Progenitor cell of endocrine pancreas (in vitro differentiated cells): ENCODE results near the gene PI4K2A. TPM values are rescaled to one million over a fixed set of nuclear protein-coding genes. Genes with fewer than 3 reads are reported as not detected.

ENCODE experiments used
- DNase-seq: peaks from one replicate; pipeline ENCODE4 v3.0.0; 2021; ENCODE audit warnings: low spot score; ENCODE audit not compliant: unreplicated experiment
- H3K27ac Mint-ChIP-seq: 2 replicates; pipeline ENCODE4 v1.8.0; 2021; ENCODE audit warnings: mild to moderate bottlenecking, moderate library complexity, mixed read lengths
- H3K27me3 Mint-ChIP-seq: 2 replicates; pipeline ENCODE4 v1.8.0; 2021; ENCODE audit warnings: mixed read lengths
- H3K36me3 Mint-ChIP-seq: 2 replicates; pipeline ENCODE4 v1.8.0; 2022; ENCODE audit warnings: mixed read lengths; ENCODE audit not compliant: insufficient read depth
- H3K4me1 Mint-ChIP-seq: 2 replicates; pipeline ENCODE4 v1.8.0; 2021; ENCODE audit warnings: low read depth, mixed read lengths
- H3K4me3 Mint-ChIP-seq: 2 replicates; pipeline ENCODE4 v1.8.0; 2021; ENCODE audit warnings: low read depth, mild to moderate bottlenecking, moderate library complexity, mixed read lengths
- H3K9me3 Mint-ChIP-seq: 2 replicates; pipeline ENCODE4 v1.8.0; 2021; ENCODE audit warnings: low read depth, mixed read lengths
- long read RNA-seq: library from polyadenylated mRNA; unstranded; transcript quantifications from one replicate; pipeline ENCODE4 v2.0.0, GENCODE V29; 2020
- total RNA-seq: library from RNA; stranded (reverse); gene quantifications from 2 replicates; pipeline ENCODE4 v1.2.1, GENCODE V29; 2021
- TF ChIP-seq, protein P1 (sequence below): fragments of 200-600 bp; sonication (generic); IDR thresholded peaks from one replicate; pipeline ENCODE4 v1.5.0; 2021; ENCODE audit warnings: antibody characterized with exemption, mild to moderate bottlenecking; ENCODE audit not compliant: unreplicated experiment

PI4K2A gene
- total RNA-seq, result 18.0 and 18.9 TPM in 2 replicates
- long read RNA-seq, partial matches to known transcripts, result 5 of 15 reads
- long read RNA-seq, other reads (novel, unspliced or antisense), result 10 of 15 reads

- H3K27ac Mint-ChIP-seq, result peak within 1 kb of the TSS; percentile 94
- DNase-seq, result peak; percentile 99
- TF ChIP-seq, protein P1, sequence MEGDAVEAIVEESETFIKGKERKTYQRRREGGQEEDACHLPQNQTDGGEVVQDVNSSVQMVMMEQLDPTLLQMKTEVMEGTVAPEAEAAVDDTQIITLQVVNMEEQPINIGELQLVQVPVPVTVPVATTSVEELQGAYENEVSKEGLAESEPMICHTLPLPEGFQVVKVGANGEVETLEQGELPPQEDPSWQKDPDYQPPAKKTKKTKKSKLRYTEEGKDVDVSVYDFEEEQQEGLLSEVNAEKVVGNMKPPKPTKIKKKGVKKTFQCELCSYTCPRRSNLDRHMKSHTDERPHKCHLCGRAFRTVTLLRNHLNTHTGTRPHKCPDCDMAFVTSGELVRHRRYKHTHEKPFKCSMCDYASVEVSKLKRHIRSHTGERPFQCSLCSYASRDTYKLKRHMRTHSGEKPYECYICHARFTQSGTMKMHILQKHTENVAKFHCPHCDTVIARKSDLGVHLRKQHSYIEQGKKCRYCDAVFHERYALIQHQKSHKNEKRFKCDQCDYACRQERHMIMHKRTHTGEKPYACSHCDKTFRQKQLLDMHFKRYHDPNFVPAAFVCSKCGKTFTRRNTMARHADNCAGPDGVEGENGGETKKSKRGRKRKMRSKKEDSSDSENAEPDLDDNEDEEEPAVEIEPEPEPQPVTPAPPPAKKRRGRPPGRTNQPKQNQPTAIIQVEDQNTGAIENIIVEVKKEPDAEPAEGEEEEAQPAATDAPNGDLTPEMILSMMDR, result no peak
Observed at GRCh38 chr10:97640174-97640867, at the start of gene PI4K2A. Gene PI4K2A, plus strand, starts transcription at chr10:97640671. Its CDS starts 72 bp downstream, at chr10:97640743.

DNA sequence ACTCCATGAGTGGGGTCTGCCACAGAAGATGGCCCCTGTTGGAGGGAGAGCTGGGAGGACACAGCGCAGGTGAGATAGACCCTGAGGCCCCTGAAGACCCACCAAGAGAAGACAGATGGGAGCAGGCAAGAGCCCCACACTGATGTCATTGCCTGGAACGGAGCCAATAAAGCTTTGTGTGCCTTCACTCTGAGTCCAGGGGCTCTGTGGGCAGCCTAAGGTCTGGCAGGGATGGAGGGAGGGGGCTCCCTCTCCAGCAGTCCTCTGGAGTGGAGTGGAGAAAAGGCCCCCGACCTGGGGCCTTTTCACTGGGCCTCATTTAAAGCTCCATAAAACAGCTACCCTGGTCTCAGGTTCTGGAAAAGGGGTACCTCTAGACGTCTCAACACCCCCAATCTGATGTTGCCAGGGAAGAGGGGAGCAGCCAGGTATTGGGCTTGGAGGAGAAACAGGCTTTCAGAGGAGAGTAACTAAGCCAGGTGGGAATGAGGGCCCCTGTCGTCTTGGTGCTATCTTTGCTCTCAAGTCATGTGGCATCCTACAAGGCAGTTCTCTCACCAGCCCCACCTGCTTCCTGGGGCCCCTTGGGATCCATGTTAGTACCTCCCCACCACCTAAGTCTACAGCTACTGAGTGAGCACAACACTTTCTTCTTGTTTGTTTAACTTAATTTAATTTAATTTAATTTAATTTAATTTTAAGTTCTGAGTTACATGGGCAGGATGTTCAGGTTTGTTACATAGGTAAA is 49.5 kb upstream of the PI4K2A start:
- H3K36me3 Mint-ChIP-seq, result no peaks in the 10 kb centered on the region
- no peak for DNase-seq
- H3K4me1 Mint-ChIP-seq, result peaks cover 5% of the 10 kb centered on the region
- H3K9me3 Mint-ChIP-seq, result no peaks in the 10 kb centered on the region
- TF ChIP-seq, protein P1, result no peak
- no peaks in the 10 kb centered on the region for H3K27me3 Mint-ChIP-seq
- no peak overlapping the region for H3K27ac Mint-ChIP-seq
- no peak overlapping the region for H3K4me3 Mint-ChIP-seq

More at GRCh38 chr10:97640174-97640867, at the start of gene PI4K2A:
- H3K9me3 Mint-ChIP-seq, result no peaks in the 10 kb centered on the region
- peak within 1 kb of the TSS; percentile 94 for H3K4me3 Mint-ChIP-seq
- no peaks in the 10 kb centered on the region for H3K27me3 Mint-ChIP-seq
- peaks cover 11% of the 10 kb centered on the region for H3K4me1 Mint-ChIP-seq
- peaks cover 5% of the 10 kb centered on the region for H3K36me3 Mint-ChIP-seq

- no peaks in the 10 kb centered on the region for H3K4me1 Mint-ChIP-seq
- no peak overlapping the region for H3K4me3 Mint-ChIP-seq
- no peak overlapping the region for H3K27ac Mint-ChIP-seq
- TF ChIP-seq, protein P1, result no peak
- no peaks in the 10 kb centered on the region for H3K9me3 Mint-ChIP-seq
- H3K36me3 Mint-ChIP-seq, result no peaks in the 10 kb centered on the region
- H3K27me3 Mint-ChIP-seq, result no peaks in the 10 kb centered on the region
- DNase-seq, result no peak
Observed at GRCh38 chr10:97593421-97593820, 47.0 kb upstream of the PI4K2A start.

DNA sequence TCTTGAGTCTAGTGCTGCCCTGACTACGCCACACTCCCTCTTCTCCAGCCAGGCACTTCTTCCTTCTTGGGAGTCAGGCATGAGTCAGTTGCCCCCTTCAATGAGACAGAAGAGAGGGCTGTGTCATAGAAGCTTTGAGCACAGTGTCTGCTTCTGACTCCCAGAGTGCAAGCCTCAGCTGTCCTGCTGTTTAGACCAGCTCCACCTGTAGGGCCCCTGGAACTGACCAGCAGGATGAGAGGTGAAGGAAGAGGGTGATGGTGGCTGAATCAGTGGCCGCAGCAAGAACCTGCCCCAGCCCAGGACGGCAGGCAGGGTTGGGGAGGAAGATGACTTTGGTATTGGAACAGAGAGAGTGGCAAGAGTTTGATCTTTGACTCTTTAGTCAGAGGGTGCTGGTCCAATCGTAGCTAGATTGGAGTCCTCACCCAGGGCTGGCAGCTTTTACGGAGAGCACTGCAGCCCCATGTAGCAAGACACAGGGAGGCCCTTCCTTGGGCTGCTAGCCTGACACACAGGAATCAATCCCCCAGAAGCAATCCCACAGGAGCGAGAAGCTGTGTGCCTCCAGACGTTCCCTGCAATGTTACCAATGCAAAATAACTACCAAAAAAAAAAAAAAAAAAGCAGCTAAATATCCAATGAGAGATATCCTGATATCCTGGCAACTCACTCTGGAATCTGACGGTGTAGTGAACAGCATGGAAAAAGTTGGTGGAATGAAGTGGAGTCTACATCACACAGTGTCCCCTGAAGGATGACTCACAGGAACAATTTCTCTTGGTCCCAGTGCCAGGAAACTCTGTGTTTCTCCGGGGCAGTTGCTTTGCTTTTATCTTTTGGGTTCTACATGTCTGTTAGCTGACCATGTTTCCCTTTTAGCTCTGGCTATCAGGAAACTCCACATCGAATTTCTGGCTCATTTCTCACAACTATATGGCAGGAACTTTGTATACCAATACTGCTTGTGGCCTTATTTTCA is 44.1 kb upstream of the PI4K2A start:
- TF ChIP-seq, protein P1, result no peak
- Mint-ChIP-seq H3K4me3 (no peak overlapping the region), H3K9me3 (no peaks in the 10 kb centered on the region), H3K27me3 (no peaks in the 10 kb centered on the region), H3K36me3 (no peaks in the 10 kb centered on the region), H3K27ac (no peak overlapping the region), H3K4me1 (no peaks in the 10 kb centered on the region)
- DNase-seq, result no peak
